Activated CD4-positive, alpha-beta T cell treated with anti-CD3 and anti-CD28 coated beads for 4 hours (primary cell): ENCODE results near the gene C1QC.

Experiments
- DNase-seq, 2 donors: peaks; one replicate each; pipeline ENCODE4 v3.0.0-alpha.2; 2020

C1QC gene

DNA sequence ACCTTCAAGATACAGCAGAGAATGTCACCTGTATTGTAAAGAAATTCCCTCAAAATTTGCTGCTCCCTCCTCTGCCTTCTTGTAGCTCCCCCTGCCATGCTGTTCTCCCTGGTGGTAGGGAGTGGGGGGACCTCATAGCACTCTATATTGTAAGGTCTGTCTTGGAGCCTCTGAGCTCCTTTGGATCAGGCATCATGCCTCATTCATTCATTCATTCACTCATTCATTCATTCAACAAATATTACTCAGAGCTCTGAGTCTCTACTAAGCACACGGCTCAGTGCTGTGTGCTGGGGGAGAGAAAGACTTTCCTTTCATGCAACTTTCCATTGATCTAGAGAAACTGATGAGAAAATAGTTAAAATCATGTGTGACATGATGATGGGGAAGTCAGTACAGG lies 40.1 kb downstream of the C1QC start:
- no peak for DNase-seq

DNA sequence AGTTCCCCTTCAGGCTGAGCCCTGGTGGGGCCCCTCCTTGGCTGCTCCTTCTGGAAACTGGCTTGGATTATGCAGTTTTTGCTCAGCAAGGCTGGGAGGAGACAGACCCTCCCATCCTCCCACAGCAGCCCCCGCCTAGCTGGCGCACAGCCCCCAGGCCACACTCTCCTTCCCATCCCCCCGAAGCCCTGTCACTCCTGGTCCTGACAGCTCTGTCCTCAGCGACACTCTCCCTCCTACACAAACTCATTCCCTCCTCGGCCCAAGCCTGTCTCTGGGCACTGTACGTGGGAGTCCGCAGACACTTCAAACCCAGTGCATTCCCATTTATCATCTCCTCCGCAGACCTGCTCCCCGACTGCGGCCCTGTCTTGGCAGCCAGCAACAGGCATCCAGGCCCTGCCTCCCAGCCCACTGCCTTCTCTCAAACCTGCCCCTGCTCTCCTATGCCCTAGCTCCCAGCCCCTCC lies 42.2 kb downstream of the C1QC start:
- DNase-seq = no peak

DNA sequence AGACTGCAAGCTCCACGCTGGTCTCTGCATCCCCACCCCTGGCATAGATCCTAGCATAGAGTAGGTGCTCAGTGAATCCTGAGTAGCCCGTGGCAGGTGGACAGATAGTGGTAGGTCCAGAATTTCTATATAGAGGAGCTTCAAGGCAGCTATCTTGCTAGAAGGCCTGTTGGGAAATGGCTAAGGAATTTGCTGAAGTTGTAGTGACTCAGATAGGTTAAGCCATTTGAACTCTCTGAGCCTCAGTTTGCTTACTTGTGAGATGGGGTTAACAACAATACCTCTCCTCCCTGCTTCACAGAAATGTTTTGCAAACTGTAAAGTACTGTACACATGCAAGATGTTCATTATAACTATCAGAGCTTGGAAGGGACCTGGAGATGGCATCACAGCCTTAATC lies 43.8 kb downstream of the C1QC start:
- DNase-seq = no peak

DNA sequence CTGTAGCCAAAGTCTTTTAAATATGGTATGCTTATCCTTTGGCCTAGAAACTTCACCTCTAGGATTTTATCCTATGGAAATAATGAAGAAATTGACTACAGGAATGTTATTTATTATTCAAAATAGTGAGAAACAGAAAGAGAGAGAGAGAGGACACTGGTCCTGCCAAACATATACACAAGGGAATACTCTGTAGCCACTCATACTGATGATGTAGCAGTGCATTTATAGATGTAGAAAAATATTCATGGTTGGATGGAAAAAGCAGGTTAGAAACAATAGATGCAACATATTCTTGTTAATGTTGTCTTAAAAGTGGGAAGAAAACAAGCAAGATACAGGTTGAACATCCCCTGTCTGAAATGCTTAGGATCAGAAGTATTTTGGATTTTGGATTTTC lies 45.0 kb downstream of the C1QC start:
- DNase-seq = no peak

DNA sequence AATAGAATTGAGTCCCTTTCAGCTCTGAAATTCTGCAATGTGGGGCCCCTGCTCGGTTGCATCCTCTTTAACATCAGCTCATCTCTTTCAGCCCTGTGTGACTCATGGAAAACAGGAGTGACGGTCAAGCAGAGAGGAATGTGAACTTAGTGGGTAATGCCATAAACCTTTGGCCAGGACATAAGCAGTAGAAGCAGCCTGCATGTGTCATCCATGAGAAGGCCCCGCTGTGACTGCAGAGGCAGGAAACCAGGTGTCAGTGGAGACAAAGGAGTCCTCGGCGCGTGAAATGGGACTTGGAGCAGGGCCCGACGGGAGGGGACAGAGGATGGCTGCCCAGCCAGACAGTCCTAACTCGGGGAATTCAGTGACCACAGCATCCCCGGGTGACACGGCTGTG lies 46.1 kb downstream of the C1QC start:
- DNase-seq = no peak

DNA sequence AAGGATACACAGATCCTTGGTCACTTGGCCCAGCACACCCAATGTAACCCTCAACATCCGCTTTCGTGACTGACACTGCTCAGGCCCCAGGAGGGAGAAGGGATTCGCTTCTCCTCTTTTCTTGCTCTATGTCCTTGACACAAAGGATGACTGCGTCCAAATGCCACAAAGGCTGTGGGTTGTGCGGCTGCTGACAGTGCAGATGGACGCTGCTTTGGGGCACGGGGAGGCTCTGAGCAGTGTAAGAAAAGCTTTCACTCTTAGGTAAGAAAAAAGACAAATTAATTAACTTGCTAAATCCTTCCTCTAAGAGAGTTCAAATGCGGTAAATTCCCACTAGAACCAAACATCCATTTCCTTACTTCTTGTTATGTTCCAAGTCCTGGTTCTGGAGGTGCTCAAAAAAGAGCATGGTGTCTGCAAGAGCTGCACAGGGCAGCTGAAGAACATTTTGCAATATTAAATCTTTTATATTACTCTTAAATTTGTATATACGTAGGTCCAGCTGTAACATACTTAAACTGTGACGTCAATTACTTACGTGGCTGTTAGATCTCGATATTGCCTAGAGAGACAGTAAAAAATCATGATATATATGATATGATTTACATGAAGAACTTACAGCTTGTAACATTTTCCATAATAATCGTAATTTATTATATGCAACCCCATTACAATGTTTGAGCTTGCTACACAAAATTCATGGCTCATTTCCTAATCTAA lies 47.8 kb downstream of the C1QC start:
- DNase-seq = no peak

DNA sequence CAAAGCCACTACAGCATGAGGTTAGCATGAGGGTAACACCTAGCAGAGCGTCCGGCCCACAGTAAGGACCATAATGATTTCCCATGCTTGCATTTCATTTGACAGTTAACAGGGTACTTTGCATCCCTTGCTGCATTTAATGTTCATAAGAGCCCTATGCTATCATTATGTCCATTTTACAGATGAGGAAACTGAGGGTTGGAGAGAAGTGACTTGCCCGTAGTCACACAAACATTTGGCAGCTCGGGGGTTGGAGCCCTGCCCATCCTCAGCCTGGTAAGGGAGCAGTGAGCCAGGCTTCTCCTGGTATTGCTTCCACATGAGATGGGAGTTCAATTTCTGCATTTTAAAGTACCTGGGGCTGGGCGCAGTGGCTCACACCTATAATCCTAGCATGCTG lies 50.7 kb downstream of the C1QC start:
- no peak for DNase-seq

DNA sequence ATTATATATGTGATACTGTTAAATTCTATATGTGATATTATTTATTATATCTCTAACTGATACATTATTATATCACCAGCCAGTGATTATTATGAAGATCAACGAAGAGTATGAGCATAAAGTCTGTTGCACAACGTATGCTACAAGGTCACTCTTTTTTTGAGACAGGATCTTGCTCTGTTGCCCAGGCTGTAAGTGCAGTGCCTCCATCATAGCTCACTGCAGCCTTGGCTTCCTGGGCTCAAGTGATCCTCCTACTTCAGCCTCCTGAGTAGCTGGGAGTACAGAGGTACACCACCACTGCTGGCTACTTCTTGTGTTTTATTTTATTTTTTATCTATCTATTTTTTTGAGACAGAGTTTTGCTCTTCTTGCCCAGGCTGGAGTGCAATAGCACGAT lies 53.2 kb downstream of the C1QC start:
- DNase-seq = no peak
